SU-DHL-6 (cell line): ENCODE measurements around the gene C1QA.

ENCODE experiments used
- CTCF ChIP-seq: fragments of 200-600 bp; sonication (generic); IDR thresholded peaks from one replicate; pipeline ENCODE4 v1.5.1; 2017; ENCODE audit warnings: antibody characterized with exemption, mild to moderate bottlenecking, low read length, moderate library complexity; ENCODE audit not compliant: insufficient read depth, poor library complexity, severe bottlenecking
- EZH2phosphoT487 ChIP-seq: fragments of 200-600 bp; sonication (generic), shearing (Covaris generic); conservative IDR thresholded peaks from 2 replicates; pipeline ENCODE4 v1.6.1; 2018; ENCODE audit warnings: mild to moderate bottlenecking, antibody characterized with exemption, low read length, moderate library complexity, mixed read lengths

GRCh38 chr1:22674410-22674749 lies 38.0 kb downstream of the C1QA start:
- TF ChIP-seq CTCF: no peak
- TF ChIP-seq EZH2phosphoT487: no peak
